Left ventricle myocardium inferior (tissue), 1 donor: ENCODE results near the gene ATP6V0E1. TPM values are rescaled to one million over a fixed set of nuclear protein-coding genes. Genes with fewer than 3 reads are reported as not detected.

ENCODE experiments used
- DNase-seq: peaks from one replicate; pipeline ENCODE4 v3.0.0-alpha.2; 2020
- H3K27ac ChIP-seq: fragments of 200-600 bp; replicated peaks from 2 replicates; pipeline ENCODE4 v1.8.0; 2021
- H3K27me3 ChIP-seq: fragments of 200-600 bp; 2 replicates; pipeline ENCODE4 v1.8.0; 2021; ENCODE audit warnings: low read depth
- H3K36me3 ChIP-seq: fragments of 200-600 bp; 2 replicates; pipeline ENCODE4 v1.8.0; 2021
- H3K4me1 ChIP-seq: fragments of 200-600 bp; 2 replicates; pipeline ENCODE4 v1.8.0; 2021
- H3K4me3 ChIP-seq: fragments of 200-600 bp; 2 replicates; pipeline ENCODE4 v1.8.0; 2021; ENCODE audit warnings: mild to moderate bottlenecking, moderate library complexity
- H3K9me3 ChIP-seq: fragments of 200-600 bp; replicated peaks from 2 replicates; pipeline ENCODE4 v1.8.0; 2021
- CTCF ChIP-seq: fragments of 200-600 bp; IDR thresholded peaks from 2 replicates; pipeline ENCODE4 v1.8.0; 2021; ENCODE audit warnings: antibody characterized with exemption, mild to moderate bottlenecking, borderline replicate concordance
- intact Hi-C: fragments of 100-400 bp; cut with micrococcal nuclease; formaldehyde crosslinking; loops from one replicate; pipeline ENCODE4 v1.11.0; 2022
- total RNA-seq: library from RNA; stranded (reverse); fragmentation: NEBNext Ultra II Directional; extraction: Animal tissue kit (Norgen Biotek cat#: 25700); gene quantifications from one replicate; pipeline ENCODE4 v1.2.1, GENCODE V29; 2021
- donor health status: DM: no; HTN: yes; CAD: no; lungs with severe emphysema.

The ATP6V0E1 gene
- total RNA-seq, 1 donor from 2014 or later: 208 TPM

GRCh38 chr5:172971482-172971881 lies 12.1 kb upstream of the ATP6V0E1 start:
- Histone ChIP-seq H3K9me3 (no peaks in the 10 kb centered on the region), H3K4me1 (peaks cover 9% of the 10 kb centered on the region), H3K4me3 (no peak overlapping the region), H3K27ac (no peak overlapping the region), H3K27me3 (no peaks in the 10 kb centered on the region), H3K36me3 (peaks cover 27% of the 10 kb centered on the region)
- DNase-seq: no peak
- intact Hi-C loops: no loop called here
- no peak for TF ChIP-seq CTCF

GRCh38 chr5:172972552-172972951 lies 11.0 kb upstream of the ATP6V0E1 start:
- Histone ChIP-seq H3K4me1 (peaks cover 9% of the 10 kb centered on the region), H3K4me3 (no peak overlapping the region), H3K36me3 (peaks cover 24% of the 10 kb centered on the region), H3K27me3 (no peaks in the 10 kb centered on the region), H3K27ac (no peak overlapping the region), H3K9me3 (no peaks in the 10 kb centered on the region)
- intact Hi-C loops: no loop called here
- no peak for TF ChIP-seq CTCF
- no peak for DNase-seq

DNA sequence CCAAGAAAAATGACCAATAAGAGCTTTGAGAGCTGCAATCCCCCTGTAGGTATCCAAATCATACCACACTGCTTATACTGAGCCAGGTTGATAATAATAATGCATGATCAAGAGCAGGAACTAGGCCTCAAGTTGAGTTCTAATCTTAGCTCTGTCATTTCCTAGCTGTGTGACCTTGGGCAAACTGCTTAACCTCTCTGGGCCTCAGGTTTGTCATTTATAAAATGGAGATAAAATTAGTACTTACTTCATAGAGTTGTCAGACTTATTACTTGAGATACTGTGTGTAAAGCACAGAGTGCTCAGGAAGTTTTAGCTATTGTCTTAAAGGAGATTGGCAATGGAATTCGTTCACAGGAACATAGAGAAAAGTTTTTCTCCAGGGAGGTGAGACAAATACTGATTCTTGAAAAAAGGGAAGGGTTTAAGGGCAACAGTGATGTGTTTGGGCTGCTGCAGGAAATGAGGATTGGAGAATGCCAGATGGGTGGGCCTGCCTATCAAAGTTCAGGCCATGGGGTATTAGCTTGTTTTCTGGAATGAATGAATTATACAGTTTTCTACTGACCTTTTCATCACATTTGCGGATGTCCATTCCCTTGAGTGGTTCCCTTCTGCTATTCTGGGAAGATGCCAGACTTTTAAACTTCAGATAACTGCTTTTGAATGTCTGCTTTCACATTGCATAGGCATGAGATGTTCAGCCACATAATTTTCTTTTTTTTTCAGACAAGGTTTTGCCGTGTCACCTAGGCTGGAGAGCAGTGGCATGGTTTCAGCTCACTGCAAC lies 10.2 kb upstream of the ATP6V0E1 start:
- H3K9me3 ChIP-seq: no peaks in the 10 kb centered on the region
- H3K4me3 ChIP-seq: no peak overlapping the region
- peaks cover 20% of the 10 kb centered on the region for H3K36me3 ChIP-seq
- no peak for DNase-seq
- intact Hi-C loops: no loop called here
- H3K4me1 ChIP-seq: peaks cover 9% of the 10 kb centered on the region
- H3K27ac ChIP-seq: peak overlapping the region; percentile 5
- H3K27me3 ChIP-seq: no peaks in the 10 kb centered on the region
- TF ChIP-seq CTCF: no peak

GRCh38 chr5:172973931-172974330 lies 9.6 kb upstream of the ATP6V0E1 start:
- no peaks in the 10 kb centered on the region for H3K9me3 ChIP-seq
- no peak overlapping the region for H3K4me3 ChIP-seq
- no peaks in the 10 kb centered on the region for H3K27me3 ChIP-seq
- peaks cover 14% of the 10 kb centered on the region for H3K36me3 ChIP-seq
- DNase-seq: no peak
- no peak for TF ChIP-seq CTCF
- H3K4me1 ChIP-seq: peaks cover 9% of the 10 kb centered on the region
- H3K27ac ChIP-seq: no peak overlapping the region
- intact Hi-C loops: no loop called here

- intact Hi-C loops: no loop called here
- Histone ChIP-seq H3K4me3 (no peak overlapping the region), H3K36me3 (peaks cover under 1% of the 10 kb centered on the region), H3K27ac (no peak overlapping the region), H3K9me3 (no peaks in the 10 kb centered on the region), H3K4me1 (peaks cover 9% of the 10 kb centered on the region), H3K27me3 (no peaks in the 10 kb centered on the region)
- no peak for DNase-seq
- no peak for TF ChIP-seq CTCF
These were observed 8.3 kb upstream of the ATP6V0E1 start for GRCh38 chr5:172975289-172975688.
